ENCODE results near the gene ELP2. TPM values are rescaled to one million over a fixed set of nuclear protein-coding genes. Genes with fewer than 3 reads are reported as not detected.

ELP2 gene
- total and polyA plus RNA-seq, 2 donors from 2014 or later: 55.9 to 74.0 TPM

GRCh38 chr18:36194600-36195315, 65.1 kb downstream of the ELP2 start:
- Histone ChIP-seq H3K9me3 (ENCODE audit: control insufficient read depth in 2 of 3, insufficient read depth in 1 of 3, low read length in 3 of 3) (no peaks in the 10 kb centered on the region), H3K36me3 (ENCODE audit: control insufficient read depth in 2 of 3, insufficient read depth in 3 of 3, low read length in 3 of 3) (no peaks in the 10 kb centered on the region), H3K27me3 (ENCODE audit: control insufficient read depth, insufficient read depth, low read length) (no peaks in the 10 kb centered on the region), H3K4me1 (ENCODE audit: control insufficient read depth in 2 of 3, insufficient read depth in 2 of 3, low read depth in 1 of 3, low read length in 3 of 3) (no peaks in the 10 kb centered on the region), H3K4me3 (ENCODE audit: low read length in 3 of 3) (no peak overlapping the region), H3K27ac (ENCODE audit: low read depth in 2 of 2, low read length in 2 of 2) (no peak overlapping the region), H3K9ac (ENCODE audit: low read length in 3 of 3) (no peak overlapping the region)
- no peak for TF ChIP-seq CTCF (IDR thresholded peaks at IDR 0.05; ENCODE audit: borderline replicate concordance, extremely low read depth, insufficient read depth)
- intact Hi-C loops (cut with DNase I): no loop called here
- DNase-seq (no peak), FAIRE-seq (no peak)

- intact Hi-C loops (cut with DNase I): no loop called here
- Histone ChIP-seq H3K4me3 (ENCODE audit: low read length in 3 of 3) (no peak overlapping the region), H3K9me3 (ENCODE audit: control insufficient read depth in 2 of 3, insufficient read depth in 1 of 3, low read length in 3 of 3) (no peaks in the 10 kb centered on the region), H3K27me3 (ENCODE audit: control insufficient read depth, insufficient read depth, low read length) (no peaks in the 10 kb centered on the region), H3K36me3 (ENCODE audit: control insufficient read depth in 2 of 3, insufficient read depth in 3 of 3, low read length in 3 of 3) (no peaks in the 10 kb centered on the region), H3K9ac (ENCODE audit: low read length in 3 of 3) (no peak overlapping the region), H3K4me1 (ENCODE audit: control insufficient read depth in 2 of 3, insufficient read depth in 2 of 3, low read depth in 1 of 3, low read length in 3 of 3) (no peaks in the 10 kb centered on the region), H3K27ac (ENCODE audit: low read depth in 2 of 2, low read length in 2 of 2) (no peak overlapping the region)
- TF ChIP-seq CTCF (IDR thresholded peaks at IDR 0.05; ENCODE audit: borderline replicate concordance, extremely low read depth, insufficient read depth): no peak
- no peak for DNase-seq
- no peak for FAIRE-seq
Observed at GRCh38 chr18:36195427-36196122, 65.9 kb downstream of the ELP2 start.

GRCh38 chr18:36196238-36196995, 66.7 kb downstream of the ELP2 start:
- Histone ChIP-seq H3K27ac (ENCODE audit: low read depth in 2 of 2, low read length in 2 of 2) (no peak overlapping the region), H3K27me3 (ENCODE audit: control insufficient read depth, insufficient read depth, low read length) (no peaks in the 10 kb centered on the region), H3K4me1 (ENCODE audit: control insufficient read depth in 2 of 3, insufficient read depth in 2 of 3, low read depth in 1 of 3, low read length in 3 of 3) (no peaks in the 10 kb centered on the region), H3K36me3 (ENCODE audit: control insufficient read depth in 2 of 3, insufficient read depth in 3 of 3, low read length in 3 of 3) (no peaks in the 10 kb centered on the region), H3K9ac (ENCODE audit: low read length in 3 of 3) (no peak overlapping the region), H3K9me3 (ENCODE audit: control insufficient read depth in 2 of 3, insufficient read depth in 1 of 3, low read length in 3 of 3) (no peaks in the 10 kb centered on the region), H3K4me3 (ENCODE audit: low read length in 3 of 3) (no peak overlapping the region)
- FAIRE-seq: no peak
- intact Hi-C loops (cut with DNase I): no loop called here
- TF ChIP-seq CTCF (IDR thresholded peaks at IDR 0.05; ENCODE audit: borderline replicate concordance, extremely low read depth, insufficient read depth): no peak
- DNase-seq: no peak
